Activated CD4-positive, alpha-beta T cell treated with anti-CD3 and anti-CD28 coated beads for 24 hours (primary cell): ENCODE measurements around the gene TRMT44.
"Not testable (repeated sequence)": the region's sequence is repeated elsewhere in the genome, so short reads cannot be mapped to it uniquely, and the experiment has no call there.

Experiments
- DNase-seq, 2 donors: peaks; one replicate each; pipeline ENCODE4 v3.0.0-alpha.2; 2020; ENCODE audit warnings: low read depth in 2 of 2

Gene TRMT44

DNA sequence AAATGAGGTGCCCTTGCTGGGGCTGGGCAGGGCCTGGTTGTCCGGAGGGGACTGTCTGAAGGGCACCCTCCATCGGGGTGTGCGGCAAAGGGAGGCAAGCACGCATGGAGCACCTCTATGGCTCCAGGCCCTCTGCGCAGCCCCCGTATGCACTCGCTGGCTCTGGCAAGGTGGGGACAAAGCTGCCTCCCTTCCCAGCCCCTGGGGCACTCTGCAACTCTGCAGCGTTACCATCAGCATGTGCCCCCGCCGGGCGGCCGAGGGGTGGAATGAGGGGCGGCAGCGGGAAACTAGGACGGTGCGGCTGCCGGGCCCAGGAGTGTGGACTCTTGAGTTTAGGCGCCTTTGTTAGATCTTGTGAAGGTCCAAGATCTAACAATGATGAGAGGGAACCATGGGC, 26.4 kb downstream of the TRMT44 start:
- DNase-seq = no peak

DNA sequence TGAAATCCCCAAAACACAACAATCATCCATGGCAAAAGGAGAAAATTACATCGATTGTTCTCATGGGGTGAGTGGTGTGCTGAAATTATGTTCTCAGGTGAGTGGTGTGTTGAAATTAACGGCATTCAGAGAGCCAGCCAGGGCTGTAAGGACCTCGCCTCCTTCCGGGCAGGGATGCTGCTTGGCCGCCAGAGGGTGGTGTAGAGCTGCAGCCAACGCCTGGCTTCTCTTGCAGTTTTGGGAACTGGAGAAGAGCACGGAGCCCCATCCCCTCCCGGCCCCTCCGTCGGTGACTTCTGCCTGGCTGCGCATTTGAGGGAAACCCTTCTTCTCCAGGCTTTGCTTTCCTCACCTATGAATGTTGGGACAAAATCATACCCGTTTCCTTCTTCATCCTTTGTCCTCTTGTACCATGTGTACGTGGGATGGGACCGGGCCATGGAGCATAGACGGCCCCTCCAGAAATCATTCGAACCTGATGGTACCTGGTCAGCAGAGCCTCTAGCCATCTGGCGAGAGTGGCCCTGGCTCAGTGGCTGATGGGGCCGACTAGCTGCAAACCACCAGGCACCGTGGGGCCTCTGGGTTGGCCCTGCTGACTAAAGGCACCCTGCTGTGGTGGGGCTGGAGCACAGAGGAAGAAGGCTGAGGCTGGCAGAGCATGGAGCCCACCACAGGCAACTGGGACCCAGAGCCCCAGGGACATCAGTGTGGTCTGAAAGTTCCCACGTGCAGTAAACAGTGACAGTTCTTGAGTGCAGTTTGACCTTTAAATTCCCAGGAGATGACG, 28.4 kb downstream of the TRMT44 start:
- peak; percentile 20 to 47 for DNase-seq

DNA sequence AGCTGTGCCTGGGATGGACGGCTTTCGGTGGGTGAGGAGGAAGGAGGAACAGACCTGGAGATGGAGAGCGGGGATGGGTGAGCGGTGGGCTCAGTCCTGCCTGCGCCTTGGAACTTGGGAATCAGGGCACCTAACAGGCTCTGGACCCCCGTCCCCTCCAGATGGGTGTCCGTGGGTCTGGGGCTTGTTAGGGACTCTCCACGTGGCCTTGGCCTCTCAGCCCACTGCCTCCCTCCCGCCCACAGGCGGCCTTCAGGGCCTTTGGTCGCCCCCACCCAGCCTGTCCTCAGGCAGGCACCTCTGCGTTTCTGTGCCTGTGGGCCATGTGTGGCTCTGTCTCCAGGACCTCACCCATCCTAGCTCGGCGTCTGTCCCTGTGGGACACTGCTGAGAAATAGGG, 29.0 kb downstream of the TRMT44 start:
- DNase-seq = no peak

DNA sequence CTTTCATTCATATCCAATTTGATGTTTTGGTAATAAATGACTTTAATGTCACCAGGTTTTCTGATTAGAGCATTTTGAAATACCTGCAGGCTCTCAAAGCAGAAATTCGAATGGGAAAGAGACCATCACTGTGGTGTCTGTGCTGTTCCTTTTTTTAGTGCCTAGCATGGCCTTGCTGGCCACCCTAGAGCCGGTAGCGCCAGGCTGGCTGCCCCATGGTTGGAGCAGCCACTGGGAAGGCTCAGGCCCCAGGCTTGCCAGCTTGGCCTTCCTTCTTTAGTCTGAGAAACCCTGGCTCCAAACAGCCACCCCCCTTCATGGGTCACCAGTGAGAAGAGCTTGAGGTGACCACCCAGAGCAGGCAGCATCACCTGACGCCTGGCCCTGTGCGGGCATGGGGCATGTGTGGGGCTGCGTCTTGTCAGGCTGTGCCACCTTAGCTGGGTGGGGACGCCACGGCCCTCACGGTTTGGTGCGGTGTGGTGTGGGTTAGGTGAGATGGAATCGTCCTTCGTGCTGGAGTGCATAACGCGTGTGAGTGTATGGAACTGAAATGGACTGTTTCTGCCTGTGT, 30.0 kb downstream of the TRMT44 start:
- no peak for DNase-seq

DNA sequence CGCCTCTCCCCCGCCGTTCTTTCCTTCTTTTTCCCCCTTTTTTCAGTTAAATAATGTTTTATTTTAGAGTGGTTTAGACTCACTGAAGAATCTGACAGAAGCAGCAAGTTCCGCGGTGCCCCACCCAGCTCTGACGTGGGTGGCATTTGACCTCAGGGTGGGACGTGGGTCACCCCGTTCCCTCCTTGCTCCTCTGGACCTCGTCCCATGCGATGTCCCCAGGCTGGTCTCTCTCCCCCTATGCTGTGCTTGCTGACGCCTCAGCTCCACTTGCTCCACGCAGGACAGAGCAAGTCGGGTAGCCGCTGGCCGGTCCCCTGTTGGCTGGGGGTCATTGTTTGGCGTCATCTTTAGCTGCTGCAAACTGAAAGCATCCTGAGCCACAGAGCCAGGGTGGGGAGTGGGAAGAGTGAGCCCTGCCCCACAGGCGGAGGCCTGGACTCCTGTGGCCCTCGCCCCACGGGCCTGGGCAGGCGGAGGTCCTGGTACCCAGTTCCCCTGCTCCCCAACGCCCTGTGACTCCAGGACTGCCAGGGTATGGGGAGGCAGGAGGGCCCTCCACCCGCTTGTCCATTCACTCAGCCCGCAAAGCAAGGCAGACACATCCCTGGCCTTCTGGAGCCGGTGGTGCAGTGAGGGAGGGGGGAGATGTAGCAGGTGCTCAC, 30.8 kb downstream of the TRMT44 start:
- DNase-seq = no peak

DNA sequence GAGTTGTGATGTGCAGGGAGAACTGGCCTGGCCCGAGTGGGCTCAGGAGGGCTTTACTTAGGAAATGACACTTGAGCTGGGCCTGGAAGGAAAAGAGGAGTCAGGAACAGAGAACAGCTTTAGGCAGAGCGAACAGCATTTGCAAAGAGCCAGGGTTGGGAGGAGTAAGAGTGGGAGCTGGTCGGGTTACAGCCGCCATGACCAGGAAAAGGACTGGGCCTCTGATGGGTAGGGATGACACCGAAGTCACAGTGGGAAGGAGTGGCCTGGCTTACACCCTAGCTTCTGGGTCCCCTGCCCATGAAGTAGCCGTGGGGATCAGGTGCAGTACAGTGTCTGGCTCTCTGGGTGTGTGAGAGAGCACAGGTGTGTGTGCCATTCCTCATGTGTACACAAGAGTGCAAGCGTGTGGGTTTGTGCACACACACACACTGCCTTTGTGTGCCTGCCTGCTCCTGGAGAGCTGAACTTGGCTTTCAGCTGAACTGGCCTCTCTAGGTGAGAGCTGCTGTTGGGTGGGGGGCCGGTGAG, 31.6 kb downstream of the TRMT44 start:
- no peak for DNase-seq

DNA sequence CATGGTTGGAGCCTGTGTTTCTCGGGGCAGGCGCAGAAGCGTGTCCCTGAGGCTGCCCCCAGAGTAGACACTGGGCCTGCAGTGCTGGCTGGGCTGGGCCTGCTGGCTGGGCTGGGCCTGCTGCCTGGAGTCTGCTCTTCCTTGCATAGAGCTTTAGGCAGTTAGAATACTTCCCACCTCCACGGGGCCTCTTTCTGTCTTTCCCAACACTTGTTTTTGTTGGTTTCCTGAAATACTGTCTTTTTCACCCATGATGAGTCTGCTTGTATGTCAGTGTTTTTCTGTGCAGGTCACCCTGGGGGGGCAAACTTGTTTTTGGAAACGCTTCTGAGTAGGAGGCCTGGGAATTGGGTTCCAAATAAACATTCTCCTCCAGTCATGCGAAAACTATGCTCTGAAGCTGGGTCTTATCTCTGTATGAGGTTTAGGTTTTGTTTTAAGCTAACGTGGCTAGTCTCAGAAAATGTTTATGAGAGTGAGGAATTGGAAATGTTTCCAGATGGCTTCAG, 32.2 kb downstream of the TRMT44 start:
- DNase-seq = no peak

DNA sequence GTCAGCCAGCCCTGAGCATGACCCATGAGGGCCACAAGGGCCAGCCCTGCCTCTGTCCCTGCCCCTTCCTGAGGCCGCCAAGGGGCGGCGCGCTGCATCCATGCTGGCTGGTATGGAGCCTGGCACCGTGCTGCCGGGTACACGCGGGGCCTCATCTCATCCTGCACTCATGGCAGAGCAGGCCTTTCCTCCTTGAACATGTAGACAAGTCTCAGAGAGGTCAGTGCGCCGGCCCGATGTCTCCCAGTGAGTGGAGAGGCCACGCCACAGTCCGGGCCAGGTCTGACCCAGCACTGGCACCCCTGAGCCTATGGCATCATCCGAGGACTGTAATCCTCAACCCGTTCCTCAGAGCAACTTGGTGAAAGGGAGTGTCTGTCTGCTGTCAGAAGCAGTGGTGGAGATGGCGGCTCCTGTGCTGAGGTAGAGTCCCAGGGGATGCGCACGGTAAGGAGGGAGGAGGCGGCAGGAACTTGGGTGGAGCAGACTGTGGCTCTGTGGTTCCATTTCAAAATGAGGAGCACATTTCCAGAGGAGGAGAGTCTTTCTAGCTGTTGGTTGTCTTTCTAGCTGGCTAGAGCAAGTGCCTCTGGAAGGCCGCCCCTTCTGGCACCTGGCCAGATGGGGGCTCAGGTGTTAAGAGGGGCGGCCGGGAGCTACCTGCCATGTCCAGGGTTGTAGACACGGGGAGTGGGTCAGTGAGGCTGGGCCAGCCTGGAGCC, 32.8 kb downstream of the TRMT44 start:
- no peak for DNase-seq

DNA sequence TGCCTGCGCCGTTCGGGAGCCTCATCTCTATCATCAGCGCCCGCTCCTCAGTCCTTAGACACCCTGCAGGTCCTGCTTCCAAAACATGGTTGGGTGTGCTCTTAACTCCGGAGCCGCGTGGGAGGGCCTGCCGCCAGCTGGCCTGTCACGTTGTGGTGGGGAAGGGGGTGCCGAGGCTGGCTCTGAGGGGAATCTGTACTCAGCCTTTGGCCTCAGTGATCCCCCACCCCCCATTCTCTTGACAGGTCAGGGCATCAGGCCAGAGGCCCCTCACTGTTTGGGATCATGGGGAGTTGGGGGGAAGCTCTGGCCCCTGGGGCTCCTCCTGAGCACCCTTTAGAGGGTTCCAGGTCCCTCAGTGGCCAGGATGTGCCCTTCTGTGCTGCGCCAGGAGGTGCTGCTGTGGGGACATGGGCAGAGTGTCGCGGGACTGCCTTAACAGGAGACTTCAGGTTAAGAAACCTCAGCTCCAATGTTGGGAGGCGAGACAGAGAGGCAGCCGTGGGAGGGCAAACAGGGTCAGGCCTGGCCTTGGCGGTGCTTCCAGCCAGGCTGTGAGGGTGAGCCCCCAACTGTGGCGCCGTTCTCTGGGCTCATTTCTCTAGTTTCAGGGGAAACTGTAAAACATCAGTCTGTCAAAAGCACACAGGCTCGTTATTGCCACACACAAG, 33.5 kb downstream of the TRMT44 start:
- DNase-seq = no peak

DNA sequence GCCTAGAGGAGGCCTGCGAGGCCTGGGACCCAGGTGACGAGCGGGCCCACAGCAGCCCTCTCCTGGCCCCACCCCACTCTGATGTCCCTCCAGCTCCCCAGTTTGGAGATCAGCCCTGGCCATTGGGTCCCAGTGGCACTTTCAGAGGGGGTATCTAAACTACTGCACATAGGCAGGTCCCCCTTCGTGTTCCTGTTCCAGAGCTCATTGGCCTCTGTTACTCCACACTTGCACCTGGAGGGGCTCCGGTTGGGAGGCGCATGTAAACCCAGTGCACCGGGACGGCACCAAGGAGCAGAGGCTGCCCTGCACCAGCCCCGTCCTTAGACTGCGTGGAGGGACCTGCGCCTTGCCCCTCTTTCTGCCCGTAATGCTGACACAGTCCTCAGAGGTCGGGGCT, 34.3 kb downstream of the TRMT44 start:
- DNase-seq = no peak

DNA sequence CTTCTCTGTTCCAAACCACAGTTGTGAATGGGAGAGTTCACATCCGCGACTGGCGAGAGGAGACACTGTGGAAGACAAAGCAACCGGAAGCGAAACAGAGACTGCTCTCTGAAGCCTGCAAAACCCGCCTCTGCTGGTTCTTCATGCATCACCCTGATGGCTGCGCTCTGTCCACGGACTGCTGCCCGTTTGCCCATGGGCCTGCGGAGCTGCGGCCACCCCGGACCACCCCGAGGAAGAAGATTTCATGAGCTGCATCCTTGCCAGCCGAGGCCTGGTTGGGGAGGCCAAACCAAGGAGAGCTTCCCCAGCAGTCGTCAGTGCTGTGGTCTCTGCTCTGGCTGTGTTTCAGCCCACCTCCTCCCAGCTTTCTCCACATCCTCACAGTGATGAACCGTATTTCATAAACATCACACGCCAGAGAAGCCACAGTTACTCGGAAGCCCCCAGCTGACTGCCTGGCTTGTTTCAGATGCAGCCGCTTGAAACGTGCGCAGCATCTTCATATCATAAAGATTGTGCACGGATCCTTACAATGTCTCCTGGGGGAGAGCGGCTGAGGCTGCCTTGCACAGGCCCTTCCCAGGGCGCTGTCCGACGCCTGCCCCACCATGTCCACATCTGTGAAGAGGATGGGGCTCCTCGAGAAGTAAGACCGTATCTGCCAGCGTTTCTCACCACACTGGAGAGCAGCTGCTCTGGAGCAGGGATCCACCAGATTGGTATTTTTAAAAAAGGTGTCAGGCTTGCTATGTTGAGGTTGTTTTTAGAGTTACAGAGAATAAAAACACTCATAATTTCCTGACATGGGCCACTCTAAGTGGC, 35.4 kb downstream of the TRMT44 start:
- DNase-seq = no peak

DNA sequence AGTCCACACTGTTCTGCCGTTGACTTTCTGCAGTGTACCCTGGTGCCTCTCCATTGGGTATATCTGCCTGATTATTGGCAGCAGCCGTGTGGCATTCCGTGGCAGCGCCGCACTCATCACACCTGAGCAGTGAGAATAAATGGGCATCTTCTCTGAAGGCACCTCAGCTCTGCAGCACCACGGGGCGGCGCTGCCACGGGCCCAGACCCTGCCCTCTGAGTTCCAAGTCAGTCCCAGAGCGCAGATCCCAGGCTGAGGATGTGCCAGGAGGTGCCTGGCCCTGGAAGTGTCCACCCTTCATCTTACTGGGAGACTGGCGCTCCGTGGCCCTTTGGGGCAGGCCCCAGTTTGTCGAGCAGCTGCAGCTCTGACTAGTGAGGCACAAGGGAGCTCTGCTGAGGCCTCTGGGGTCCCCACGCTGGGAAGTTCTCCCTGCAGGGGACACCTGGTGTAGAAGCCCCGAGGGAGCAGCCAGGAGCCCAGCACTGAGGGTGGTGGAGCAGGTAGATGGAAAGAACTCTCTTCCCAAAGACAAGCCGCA, 36.6 kb downstream of the TRMT44 start:
- DNase-seq = no peak

DNA sequence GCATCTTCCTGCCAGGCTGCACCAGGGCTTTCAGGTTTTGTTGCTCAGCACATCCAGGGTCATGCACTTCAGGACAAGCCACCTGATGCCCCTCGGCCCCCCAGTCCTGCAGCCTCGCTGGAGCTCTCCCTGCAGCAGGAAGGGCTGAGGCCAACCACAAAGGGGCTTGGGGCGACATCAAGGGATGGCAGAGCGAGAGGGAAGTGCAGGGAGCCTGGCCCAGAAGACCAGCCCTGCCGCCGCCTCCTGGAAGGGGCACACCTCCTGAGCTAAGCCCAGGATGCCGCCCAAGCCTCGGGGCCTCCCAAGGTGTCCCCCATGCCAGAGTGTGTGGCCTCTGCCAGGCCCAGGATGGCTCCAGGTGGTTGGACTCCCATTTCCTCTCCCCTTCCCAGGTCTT, 37.1 kb downstream of the TRMT44 start:
- no peak for DNase-seq

DNA sequence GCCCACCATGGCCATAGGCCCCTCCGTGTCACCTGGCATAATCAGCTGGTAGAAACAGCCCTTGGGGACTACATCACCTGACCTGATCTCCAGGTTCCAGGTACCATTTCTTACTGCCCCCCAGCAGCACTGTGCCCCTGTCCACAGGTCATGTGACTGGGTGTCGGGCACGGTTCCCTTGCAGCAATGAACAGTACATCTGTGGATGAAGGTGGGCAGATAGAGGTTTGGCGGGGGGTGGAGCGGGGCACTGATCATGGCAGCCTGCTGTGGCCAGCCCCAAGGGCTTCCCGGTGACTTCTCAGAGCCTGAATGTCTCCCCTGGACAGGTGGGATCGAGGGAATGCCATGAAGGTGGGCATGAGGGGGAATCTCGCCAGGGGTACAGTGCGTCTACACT, 37.8 kb downstream of the TRMT44 start:
- no peak for DNase-seq

DNA sequence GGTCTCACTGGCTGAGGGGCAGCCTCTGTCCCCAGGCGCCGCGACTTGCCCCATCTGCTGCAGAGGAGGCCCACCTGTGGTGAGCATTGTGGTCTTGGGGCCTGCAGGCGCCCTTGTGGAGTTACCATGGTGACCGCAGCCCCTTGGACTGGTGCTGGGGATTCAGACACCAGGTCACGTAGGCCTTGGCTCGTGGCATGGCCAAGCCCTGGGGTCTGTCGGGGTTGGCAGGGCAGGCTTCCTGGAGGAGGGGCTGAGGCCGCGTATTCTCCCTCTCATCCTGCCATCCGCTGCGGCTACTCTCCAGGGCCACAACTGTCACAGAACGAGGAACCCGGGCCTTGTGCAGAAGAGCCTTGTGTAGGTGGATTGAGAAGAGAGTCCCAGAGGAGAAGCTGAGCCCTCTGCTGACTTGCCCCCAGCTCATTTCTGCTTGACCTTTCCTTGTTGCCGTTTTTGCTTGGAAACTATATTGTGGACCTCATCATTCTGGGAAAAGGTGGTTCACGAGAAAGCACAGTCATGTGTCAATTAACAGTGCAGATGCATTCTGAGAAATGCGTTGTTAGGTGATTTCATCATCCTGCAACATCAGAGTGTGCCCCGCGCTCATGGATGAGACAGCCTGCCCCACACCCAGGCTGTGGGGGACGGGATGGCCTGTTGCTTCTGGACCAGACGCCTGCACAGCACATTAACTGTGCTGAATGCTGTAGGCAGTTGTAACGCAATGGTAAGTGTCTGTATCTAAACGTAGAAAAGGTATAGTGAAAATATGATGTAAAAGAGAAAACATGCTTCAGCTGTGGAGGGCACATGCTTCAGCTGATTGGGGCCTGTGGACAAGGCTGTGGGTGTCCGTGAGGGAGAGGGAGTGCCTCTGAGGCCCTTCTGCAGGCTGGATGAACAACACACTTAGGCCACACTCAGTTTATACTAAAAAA, 38.5 kb downstream of the TRMT44 start:
- no peak for DNase-seq

DNA sequence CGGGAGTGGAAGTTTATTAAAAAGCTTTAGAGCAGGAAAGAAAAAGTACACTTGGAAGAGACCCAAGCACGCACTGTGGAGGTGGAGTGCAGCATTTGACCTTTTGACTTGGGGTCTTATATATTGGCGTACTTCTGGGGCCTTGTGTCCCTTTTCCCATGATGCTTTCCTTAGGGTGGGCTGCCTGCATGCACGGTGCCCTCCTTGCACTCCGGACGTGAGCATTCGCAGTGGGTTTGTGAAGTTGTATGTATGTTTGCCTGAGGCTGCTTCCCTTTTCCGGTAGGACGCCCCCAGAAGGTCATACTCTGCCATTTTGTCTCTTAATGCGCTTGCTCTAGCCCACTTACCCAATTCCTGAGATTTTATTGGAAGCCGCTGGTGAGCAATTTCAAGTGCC, 39.6 kb downstream of the TRMT44 start:
- no peak for DNase-seq

DNA sequence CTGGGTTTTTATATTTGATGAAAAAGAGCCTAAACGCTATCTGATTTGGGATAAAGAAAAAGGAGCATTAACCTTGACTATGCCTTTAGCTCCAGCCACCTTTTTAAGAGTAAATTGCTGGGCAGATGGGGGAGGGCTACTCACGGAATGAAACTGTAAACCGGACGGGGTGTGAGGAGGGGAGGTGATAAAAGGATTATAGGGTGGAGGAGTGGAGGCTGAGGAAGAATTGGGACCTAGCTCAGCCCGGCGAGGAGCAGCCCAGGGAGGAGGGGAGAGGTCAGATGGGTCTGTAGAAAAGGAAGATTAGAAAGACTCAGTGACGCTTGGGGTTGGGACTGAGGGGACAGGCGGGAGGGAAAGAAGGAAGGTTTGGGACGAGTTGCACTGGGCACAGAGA, 46.1 kb downstream of the TRMT44 start:
- not testable (repeated sequence) for DNase-seq

DNA sequence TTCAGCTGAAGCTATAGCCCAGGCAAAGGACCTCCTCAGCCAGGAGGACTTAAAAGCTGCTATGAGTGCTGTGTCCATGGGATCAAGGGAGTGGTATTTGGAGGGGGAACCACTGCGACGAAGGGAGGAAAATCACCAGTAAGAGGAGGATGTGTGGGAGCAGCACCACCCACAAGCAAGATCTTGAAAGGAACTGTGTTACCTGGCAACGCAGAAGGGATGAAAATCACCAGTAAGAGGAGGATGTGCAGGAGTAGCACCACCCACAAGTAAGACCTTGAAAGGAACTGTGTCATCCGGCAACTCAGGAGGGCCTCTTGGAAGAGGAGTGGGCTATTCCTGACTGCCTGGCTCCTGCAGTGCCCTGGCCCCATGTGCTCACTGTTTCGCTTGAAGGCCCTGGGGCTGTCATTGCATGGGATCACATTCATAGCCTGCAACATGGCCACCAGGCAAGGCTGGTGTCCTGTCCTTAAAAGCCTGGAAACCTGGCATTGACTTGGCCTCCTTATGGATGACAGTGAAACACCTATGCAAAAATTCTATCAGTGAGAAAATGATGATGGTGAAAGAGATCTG, 48.3 kb downstream of the TRMT44 start:
- no peak for DNase-seq

DNA sequence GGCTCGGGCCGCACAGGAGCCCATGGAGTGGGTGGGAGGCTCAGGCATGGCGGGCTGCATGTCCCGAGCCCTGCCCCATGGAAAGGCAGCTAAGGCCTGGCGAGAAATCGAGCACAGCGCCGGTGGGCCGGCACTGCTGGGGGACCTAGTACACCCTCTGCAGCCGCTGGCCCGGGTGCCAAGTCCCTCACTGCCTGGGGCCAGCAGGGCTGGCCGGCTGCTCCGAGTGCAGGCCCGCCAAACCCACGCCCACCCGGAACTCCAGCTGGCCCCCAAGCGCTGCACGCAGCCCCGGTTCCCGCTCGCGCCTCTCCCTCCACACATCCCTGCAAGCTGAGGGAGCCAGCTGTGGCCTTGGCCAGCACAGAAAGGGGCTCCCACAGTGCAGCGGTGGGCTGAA, 50.9 kb downstream of the TRMT44 start:
- DNase-seq = not testable (repeated sequence)
